Adipocyte (in vitro differentiated cells): ENCODE data around the gene ZNF200.
"Not testable (repeated sequence)": the region's sequence is repeated elsewhere in the genome, so short reads cannot be mapped to it uniquely, and the experiment has no call there.

Experiments used
- DNase-seq: peaks from one replicate; pipeline ENCODE4 v3.0.0-alpha.2; 2015; ENCODE audit warnings: low read depth
- H3K27me3 ChIP-seq: replicated peaks from 2 replicates; pipeline ENCODE4 v1.7.0; 2013; ENCODE audit warnings: mild to moderate bottlenecking, low read length, moderate library complexity; ENCODE audit not compliant: control insufficient read depth, insufficient read depth
- H3K36me3 ChIP-seq: 2 replicates; pipeline ENCODE4 v1.7.0; 2013; ENCODE audit warnings: low read length, mild to moderate bottlenecking, moderate library complexity; ENCODE audit not compliant: control insufficient read depth, insufficient read depth, severe bottlenecking
- H3K4me1 ChIP-seq: 2 replicates; pipeline ENCODE4 v1.7.0; 2013; ENCODE audit warnings: mild to moderate bottlenecking, low read length, moderate library complexity; ENCODE audit not compliant: control insufficient read depth, insufficient read depth
- H3K4me3 ChIP-seq: 2 replicates; pipeline ENCODE4 v1.7.0; 2013; ENCODE audit warnings: mild to moderate bottlenecking, low read length, moderate library complexity
- H3K9ac ChIP-seq: 2 replicates; pipeline ENCODE4 v1.7.0; 2013; ENCODE audit warnings: mild to moderate bottlenecking, low read length, moderate library complexity
- H3K9me3 ChIP-seq: 2 replicates; pipeline ENCODE4 v1.7.0; 2013; ENCODE audit warnings: mild to moderate bottlenecking, low read length, moderate library complexity; ENCODE audit not compliant: control insufficient read depth

Gene ZNF200, protein sequence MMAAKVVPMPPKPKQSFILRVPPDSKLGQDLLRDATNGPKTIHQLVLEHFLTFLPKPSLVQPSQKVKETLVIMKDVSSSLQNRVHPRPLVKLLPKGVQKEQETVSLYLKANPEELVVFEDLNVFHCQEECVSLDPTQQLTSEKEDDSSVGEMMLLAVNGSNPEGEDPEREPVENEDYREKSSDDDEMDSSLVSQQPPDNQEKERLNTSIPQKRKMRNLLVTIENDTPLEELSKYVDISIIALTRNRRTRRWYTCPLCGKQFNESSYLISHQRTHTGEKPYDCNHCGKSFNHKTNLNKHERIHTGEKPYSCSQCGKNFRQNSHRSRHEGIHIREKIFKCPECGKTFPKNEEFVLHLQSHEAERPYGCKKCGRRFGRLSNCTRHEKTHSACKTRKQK

DNA sequence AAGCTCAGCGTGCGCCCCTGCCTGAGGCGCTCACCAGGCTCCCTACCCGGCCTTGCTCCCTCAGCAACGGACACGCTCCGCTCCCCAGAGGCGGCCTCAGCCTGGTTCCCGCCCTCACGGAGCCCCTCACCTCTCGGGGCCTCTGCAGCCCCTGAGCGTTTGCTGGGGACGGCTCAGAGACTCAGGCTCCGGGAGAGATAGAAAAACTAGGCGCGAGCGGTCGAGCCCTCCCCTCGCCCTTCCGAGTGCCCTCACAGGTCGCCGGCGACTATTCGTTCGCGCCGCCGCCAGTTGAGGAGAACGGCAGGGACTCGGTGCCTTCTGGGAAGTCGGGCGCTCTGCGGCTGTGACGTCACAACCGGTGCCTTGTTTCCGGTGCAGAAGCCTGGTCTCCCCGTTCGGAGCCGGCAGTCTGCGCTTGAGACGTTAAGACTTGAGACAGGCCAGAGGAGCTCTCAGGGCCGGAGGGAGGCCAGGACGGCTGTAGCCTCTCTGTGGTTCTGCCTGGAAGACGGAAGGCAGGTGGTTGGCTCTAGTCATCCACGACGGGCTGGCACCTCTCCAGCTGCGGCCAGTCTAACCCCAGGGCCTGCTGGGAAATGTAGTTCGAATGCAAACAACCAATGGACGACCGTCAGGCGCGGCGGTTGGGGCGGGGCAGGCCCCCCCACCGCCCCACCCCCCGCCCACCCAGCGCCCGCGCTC is at the start of gene ZNF200:
TSS of gene ZNF200 (minus strand) at position 302 of the 705 bp plus-strand sequence. CDS start 1,403 bp downstream, outside the sequence.
- peak; percentile 98 for DNase-seq
- Histone ChIP-seq H3K4me3 (peak within 1 kb of the TSS; percentile 96), H3K36me3 (peaks cover 30% of the 10 kb centered on the region), H3K27me3 (no peaks in the 10 kb centered on the region), H3K9me3 (peaks cover 7% of the 10 kb centered on the region), H3K9ac (peak within 1 kb of the TSS; percentile 93), H3K4me1 (peaks cover 8% of the 10 kb centered on the region)

DNA sequence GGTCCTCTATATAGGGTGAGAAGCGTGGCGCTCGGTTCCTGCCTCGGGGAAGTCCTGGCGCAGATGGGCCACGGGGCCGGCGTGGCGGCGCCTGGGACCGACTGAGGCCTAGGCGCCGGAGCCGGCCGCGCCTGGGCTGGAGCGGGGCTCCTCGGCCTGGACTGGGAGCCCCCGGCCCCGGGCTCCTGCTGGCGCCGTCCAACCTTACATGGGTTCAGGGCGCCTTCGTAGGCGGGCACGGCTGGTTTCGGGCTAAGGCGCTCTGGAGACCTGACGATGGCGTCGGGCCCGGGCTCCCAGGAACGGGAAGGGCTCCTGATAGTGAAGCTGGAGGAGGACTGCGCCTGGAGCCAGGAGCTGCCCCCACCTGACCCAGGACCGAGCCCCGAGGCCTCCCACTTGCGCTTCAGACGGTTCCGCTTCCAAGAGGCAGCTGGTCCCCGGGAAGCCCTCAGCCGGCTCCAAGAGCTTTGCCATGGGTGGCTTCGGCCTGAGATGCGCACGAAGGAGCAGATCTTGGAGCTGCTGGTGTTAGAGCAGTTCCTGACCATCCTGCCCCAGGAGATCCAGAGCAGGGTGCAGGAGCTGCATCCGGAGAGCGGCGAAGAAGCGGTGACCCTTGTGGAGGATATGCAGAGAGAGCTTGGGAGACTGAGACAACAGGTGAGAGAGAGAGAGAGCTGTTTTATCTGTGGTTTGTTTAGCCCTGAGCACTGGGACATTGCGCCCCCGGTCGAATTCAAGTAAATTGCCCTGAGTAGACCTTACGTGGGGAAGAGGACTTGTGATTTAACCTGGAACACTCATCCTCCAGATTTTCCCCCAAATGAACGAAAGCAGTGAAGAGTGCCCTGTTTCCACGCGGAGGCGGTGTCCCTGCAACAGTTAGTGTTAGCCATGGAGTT is 48.8 kb upstream of the ZNF200 start:
- Histone ChIP-seq H3K9ac (peak overlapping the region; percentile 99), H3K36me3 (peaks cover 24% of the 10 kb centered on the region), H3K4me3 (peak overlapping the region; percentile 99), H3K9me3 (peaks cover 7% of the 10 kb centered on the region), H3K27me3 (no peaks in the 10 kb centered on the region), H3K4me1 (peaks cover 19% of the 10 kb centered on the region)
- no peak for DNase-seq

DNA sequence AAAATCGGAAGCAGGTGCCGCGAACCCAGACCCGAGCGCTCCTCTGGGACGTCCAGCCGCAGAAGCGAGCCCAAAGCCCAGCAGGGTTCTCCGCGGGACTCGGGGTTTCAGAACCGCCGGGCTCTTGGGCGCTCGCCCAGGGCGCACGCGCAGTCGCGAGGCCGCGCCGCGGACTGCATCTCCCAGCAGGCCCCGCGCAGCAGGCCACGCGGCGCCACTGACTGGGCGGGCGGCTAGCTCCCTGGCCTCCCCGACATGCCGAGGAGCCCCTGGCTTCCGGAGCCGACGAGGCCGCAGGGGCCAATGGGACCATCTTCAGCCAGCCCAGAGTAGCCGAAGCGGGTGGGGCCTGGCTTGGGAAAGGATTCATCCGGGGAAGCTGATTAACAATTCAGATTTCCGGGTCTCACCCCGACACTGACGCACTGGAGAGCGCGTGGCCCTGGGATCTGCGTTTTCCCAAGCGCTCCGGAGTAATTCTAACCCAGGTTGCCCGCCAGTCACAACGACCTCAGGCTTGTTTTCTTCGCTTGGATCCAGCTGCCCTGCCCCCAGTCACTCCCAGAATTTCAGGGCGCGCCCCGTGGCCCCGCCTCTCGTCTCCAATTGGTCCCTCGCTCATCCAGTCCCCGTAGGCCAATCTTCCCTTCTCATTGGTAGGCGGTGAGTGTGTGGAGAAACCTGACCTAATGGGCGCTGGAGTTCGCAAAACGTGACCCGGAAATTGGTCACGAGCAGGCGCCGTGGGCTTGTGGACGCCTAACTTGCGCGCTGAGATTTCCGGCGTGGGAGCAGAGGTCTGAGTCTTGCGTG is 48.0 kb upstream of the ZNF200 start, which contains the start of gene ZNF263:
TSS of gene ZNF263 (plus strand) at position 762 of the 813 bp plus-strand sequence. CDS start 328 bp downstream, outside the sequence.
- Histone ChIP-seq H3K27me3 (no peaks in the 10 kb centered on the region), H3K4me3 (peak within 1 kb of the TSS; percentile 99), H3K36me3 (peaks cover 17% of the 10 kb centered on the region), H3K4me1 (peaks cover 19% of the 10 kb centered on the region), H3K9me3 (no peaks in the 10 kb centered on the region), H3K9ac (peak within 1 kb of the TSS; percentile 99)
- peak; percentile 99 for DNase-seq

DNA sequence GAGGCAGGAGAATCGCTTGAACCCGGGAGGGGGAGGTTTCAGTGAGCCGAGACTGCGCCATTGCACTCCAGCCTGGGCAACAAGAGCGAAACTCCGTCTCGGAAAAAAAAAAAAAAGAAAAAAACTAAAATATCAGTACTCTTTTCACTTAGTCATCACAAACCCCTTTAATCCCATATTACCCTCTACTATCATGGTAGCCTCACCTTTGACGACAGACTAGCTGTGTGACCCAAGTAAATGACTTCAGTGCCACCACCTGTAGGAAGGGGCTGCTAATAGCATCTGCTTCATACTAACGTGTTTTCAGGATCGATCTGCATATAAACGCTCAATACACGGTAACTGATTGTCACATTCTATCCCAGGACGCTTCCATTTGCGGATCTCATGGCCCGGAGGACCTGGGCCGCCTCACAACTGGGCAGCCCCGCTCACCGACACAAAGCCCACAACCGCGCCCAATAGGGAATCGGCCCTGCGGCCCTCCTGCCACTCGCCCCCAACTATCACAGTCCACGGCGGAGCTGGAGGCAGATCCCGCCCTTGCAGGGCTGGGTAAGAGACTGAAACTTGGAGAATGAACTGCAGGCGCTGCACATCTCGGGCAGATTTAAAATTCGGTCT is 47.3 kb upstream of the ZNF200 start:
- Histone ChIP-seq H3K27me3 (no peaks in the 10 kb centered on the region), H3K36me3 (peaks cover 17% of the 10 kb centered on the region), H3K4me3 (peak overlapping the region; percentile 99), H3K9ac (peak overlapping the region; percentile 99), H3K4me1 (peaks cover 19% of the 10 kb centered on the region), H3K9me3 (no peaks in the 10 kb centered on the region)
- DNase-seq = no peak

DNA sequence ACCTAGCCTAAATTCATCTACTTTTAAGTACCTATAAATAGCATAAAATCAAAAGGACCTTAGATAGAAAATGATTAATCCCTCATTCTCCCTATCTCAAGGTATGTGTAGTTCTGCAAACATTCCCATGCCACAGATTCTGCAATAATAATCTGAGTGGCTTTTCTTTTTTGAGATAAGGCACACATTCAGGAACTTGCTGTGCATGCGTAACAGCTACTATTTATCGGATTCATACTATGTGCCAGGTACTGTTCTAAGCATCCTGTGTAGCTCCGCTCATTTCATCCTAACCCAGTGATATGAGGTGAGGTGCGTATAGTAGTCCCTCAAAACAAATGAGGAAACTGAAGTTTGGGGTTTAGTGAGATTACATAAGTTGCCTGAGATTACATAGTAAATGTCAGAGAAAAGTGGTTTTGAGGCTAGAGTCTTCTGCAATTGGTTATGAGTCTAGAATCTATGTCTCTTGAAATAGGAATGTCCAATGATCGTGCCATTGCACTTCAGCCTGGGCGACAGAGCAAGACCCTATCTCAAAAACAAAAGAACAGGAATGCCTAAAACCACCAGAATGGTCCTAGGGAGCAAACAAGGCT is 46.4 kb upstream of the ZNF200 start:
- Histone ChIP-seq H3K36me3 (peaks cover 11% of the 10 kb centered on the region), H3K9ac (no peak overlapping the region), H3K4me3 (no peak overlapping the region), H3K9me3 (no peaks in the 10 kb centered on the region), H3K27me3 (no peaks in the 10 kb centered on the region), H3K4me1 (peaks cover 19% of the 10 kb centered on the region)
- no peak for DNase-seq

DNA sequence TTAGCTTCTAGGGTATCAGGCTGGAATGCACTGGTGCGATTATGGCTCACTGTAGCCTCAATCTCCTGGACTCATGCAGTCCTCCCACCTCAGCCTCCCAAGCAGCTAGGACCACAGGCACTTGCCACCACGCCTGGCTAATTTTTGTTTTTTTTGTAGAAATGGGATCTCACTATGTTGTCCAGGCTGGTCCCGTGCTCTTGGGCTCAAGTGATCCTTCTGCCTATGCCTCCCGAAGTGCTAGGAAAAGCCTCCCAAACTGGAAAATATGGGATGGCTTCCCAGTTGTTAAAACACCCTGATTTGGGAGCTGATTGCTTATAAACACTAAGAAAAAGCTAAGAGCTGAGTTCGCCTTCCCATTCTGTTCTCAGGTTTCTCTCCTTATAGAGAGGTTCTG is 41.7 kb upstream of the ZNF200 start:
- no peak overlapping the region for H3K9ac ChIP-seq
- H3K27me3 ChIP-seq = no peaks in the 10 kb centered on the region
- H3K4me1 ChIP-seq = no peaks in the 10 kb centered on the region
- H3K36me3 ChIP-seq = no peaks in the 10 kb centered on the region
- H3K9me3 ChIP-seq = no peaks in the 10 kb centered on the region
- DNase-seq = no peak
- H3K4me3 ChIP-seq = no peak overlapping the region

DNA sequence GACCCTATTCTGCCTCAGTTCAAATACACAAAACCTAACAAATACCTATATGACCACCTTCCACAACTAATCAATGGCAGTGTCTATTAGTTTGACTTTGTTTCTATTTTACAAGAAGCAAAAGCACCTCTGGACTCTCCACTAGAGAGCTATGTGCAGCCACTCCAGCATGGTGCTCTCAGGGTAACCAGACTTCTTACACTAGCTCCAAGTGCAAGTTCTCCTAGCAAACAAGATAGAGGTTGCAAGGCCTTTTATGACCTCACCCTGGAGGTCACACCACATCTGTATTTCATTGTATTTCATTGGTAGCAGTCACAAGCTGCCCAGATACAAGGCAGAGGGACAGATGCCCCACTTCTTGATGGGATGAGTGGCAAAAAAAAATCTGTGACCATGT is 40.0 kb upstream of the ZNF200 start:
- DNase-seq = no peak
- Histone ChIP-seq H3K36me3 (no peaks in the 10 kb centered on the region), H3K4me1 (no peaks in the 10 kb centered on the region), H3K9ac (no peak overlapping the region), H3K27me3 (no peaks in the 10 kb centered on the region), H3K9me3 (no peaks in the 10 kb centered on the region), H3K4me3 (no peak overlapping the region)

DNA sequence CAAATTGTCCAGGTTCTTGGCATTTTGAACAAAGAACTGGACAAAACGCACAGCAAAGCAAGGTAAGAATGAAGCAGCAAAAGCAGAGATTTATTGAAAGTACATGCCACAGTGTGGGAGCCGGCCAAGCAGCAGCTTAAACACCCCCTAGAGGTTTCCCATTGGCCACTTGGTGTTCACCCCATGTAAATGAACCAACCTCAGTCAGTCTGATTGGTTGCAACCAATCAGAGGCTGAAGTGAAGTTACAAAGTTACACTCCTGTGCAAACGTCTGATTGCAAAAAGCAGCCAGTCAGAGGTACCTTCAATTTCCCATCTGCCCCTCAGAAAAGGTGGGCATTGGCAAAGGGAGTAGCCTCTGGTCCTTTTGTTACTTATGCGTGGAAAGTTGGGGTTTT is 39.5 kb upstream of the ZNF200 start:
- Histone ChIP-seq H3K27me3 (no peaks in the 10 kb centered on the region), H3K4me1 (no peaks in the 10 kb centered on the region), H3K9ac (no peak overlapping the region), H3K36me3 (no peaks in the 10 kb centered on the region), H3K9me3 (no peaks in the 10 kb centered on the region), H3K4me3 (no peak overlapping the region)
- no peak for DNase-seq

DNA sequence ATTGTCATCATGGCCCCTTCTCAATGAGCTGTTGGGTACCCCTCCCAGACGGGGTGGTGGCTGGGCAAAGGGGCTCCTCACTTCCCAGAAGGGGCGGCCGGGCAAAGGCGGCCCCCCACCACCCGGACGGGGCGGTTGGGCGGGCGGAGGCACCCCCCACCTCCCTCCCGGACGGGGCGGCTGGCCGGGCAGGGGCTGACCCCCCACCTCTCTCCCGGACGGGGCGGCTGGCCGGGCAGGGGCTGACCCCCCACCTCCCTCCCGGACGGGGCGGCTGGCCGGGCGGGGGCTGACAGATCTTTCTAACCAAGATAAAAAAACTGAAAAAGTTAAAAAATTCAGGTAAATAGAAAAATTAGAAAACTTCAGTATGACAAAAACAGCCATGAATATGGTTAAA is 36.3 kb upstream of the ZNF200 start:
- DNase-seq, H3K4me1 ChIP-seq, H3K9me3 ChIP-seq, H3K27me3 ChIP-seq, H3K4me3 ChIP-seq, H3K9ac ChIP-seq, H3K36me3 ChIP-seq: not testable (repeated sequence)

DNA sequence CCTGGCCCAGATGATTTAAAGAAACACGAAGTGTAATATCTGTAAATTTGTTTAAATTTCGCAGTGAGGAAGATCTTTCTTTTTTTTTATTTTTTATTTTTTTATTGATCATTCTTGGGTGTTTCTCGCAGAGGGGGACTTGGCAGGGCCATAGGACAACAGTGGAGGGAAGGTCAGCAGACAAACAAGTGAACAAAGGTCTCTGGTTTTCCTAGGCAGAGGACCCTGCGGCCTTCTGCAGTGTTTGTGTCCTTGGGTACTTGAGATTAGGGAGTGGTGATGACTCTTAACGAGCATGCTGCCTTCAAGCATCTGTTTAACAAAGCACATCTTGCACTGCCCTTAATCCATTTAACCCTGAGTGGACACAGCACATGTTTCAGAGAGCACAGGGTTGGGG is 35.8 kb upstream of the ZNF200 start:
- H3K9ac ChIP-seq, H3K9me3 ChIP-seq, H3K4me3 ChIP-seq, H3K27me3 ChIP-seq, H3K4me1 ChIP-seq, H3K36me3 ChIP-seq, DNase-seq: not testable (repeated sequence)
